ENCODE results near the gene PTPRK. TPM values are rescaled to one million over a fixed set of nuclear protein-coding genes. Genes with fewer than 3 reads are reported as not detected.

PTPRK gene
- total and polyA plus RNA-seq, 2 of the 13 experiments (the other 11 are each of a cell fraction or from before 2014, with no cell fraction given), result 43.6 to 98.3 TPM

- H3K27me3 ChIP-seq (ENCODE audit: control insufficient read depth in 1 of 2, insufficient read depth in 2 of 2, low read length in 2 of 2), result no peaks in the 10 kb centered on the region
- 73% methylated on average over 3 of the region's 3 CpGs for WGBS (ENCODE audit: low lambda C conversion rate)
- in situ Hi-C loops (cut with HindIII; ENCODE audit: extremely low pct_ligation_motif_present, low pct_unique_long_range_greater_than_20kb) (no loop called here), intact Hi-C loops (cut with micrococcal nuclease; ENCODE audit: unreplicated experiment) (no loop called here)
- H3K4me2 ChIP-seq (ENCODE audit: low read depth, low read length), result no peak overlapping the region
- no TSS peak for BruUV-seq (replicated peaks)
- no peak overlapping the region for H3K27ac ChIP-seq (ENCODE audit: extremely low read length, insufficient read depth, low read length)
- H3K9ac ChIP-seq (ENCODE audit: insufficient read depth, low read depth, low read length), result no peak overlapping the region
- ATAC-seq (no peak), FAIRE-seq (no peak), DNase-seq (ENCODE audit: low spot score) (no peak)
- no peaks in the 10 kb centered on the region for H3K79me2 ChIP-seq (ENCODE audit: insufficient read depth, low read length)
- no peaks in the 10 kb centered on the region for H3K9me3 ChIP-seq (ENCODE audit: low read length)
- POLR2A ChIA-PET, result no interaction called here
- H2AFZ ChIP-seq (ENCODE audit: low read length), result no peak overlapping the region
- TF ChIP-seq, protein P1, sequence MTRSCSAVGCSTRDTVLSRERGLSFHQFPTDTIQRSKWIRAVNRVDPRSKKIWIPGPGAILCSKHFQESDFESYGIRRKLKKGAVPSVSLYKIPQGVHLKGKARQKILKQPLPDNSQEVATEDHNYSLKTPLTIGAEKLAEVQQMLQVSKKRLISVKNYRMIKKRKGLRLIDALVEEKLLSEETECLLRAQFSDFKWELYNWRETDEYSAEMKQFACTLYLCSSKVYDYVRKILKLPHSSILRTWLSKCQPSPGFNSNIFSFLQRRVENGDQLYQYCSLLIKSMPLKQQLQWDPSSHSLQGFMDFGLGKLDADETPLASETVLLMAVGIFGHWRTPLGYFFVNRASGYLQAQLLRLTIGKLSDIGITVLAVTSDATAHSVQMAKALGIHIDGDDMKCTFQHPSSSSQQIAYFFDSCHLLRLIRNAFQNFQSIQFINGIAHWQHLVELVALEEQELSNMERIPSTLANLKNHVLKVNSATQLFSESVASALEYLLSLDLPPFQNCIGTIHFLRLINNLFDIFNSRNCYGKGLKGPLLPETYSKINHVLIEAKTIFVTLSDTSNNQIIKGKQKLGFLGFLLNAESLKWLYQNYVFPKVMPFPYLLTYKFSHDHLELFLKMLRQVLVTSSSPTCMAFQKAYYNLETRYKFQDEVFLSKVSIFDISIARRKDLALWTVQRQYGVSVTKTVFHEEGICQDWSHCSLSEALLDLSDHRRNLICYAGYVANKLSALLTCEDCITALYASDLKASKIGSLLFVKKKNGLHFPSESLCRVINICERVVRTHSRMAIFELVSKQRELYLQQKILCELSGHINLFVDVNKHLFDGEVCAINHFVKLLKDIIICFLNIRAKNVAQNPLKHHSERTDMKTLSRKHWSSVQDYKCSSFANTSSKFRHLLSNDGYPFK (CRISPR knock-in tag; IDR thresholded peaks at IDR 0.05; ENCODE audit: borderline replicate concordance), result no peak
- TF ChIP-seq ELF4 (CRISPR knock-in tag; IDR thresholded peaks at IDR 0.05; ENCODE audit: borderline replicate concordance), result no peak
- no peak for TF ChIP-seq ZNF17 (CRISPR knock-in tag; IDR thresholded peaks at IDR 0.05)
- TF ChIP-seq HMG20A (CRISPR knock-in tag; IDR thresholded peaks at IDR 0.05; ENCODE audit: borderline replicate concordance), result no peak
- H3K36me3 ChIP-seq (replicated peaks in 1 of 2; ENCODE audit: control insufficient read depth in 1 of 2, insufficient read depth in 2 of 2, low read length in 2 of 2), result peaks cover 4 to 27% of the 10 kb centered on the region in 2 experiments
- no peaks in the 10 kb centered on the region for H4K20me1 ChIP-seq (ENCODE audit: insufficient read depth, low read length)
- H3K4me1 ChIP-seq (ENCODE audit: insufficient read depth, low read length), result no peaks in the 10 kb centered on the region
- no peak overlapping the region for H3K4me3 ChIP-seq (replicated peaks in 1 of 3; ENCODE audit: insufficient read depth in 1 of 3, low read depth in 2 of 3, low read length in 3 of 3)
- CTCF ChIA-PET (ENCODE audit: low intra/inter-chr PET ratio, low total read pairs), result no interaction called here
Observed at GRCh38 chr6:127996925-127997324, 523.5 kb downstream of the PTPRK start.

GRCh38 chr6:127992144-127992543, 528.3 kb downstream of the PTPRK start:
- ChIA-PET POLR2A (no interaction called here), CTCF (ENCODE audit: low intra/inter-chr PET ratio, low total read pairs) (no interaction called here)
- Histone ChIP-seq H3K36me3 (replicated peaks in 1 of 2; ENCODE audit: control insufficient read depth in 1 of 2, insufficient read depth in 2 of 2, low read length in 2 of 2) (peaks cover 8 to 16% of the 10 kb centered on the region in 2 experiments), H3K4me3 (replicated peaks in 1 of 3; ENCODE audit: insufficient read depth in 1 of 3, low read depth in 2 of 3, low read length in 3 of 3) (no peak overlapping the region), H3K27me3 (ENCODE audit: control insufficient read depth in 1 of 2, insufficient read depth in 2 of 2, low read length in 2 of 2) (no peaks in the 10 kb centered on the region), H3K9ac (ENCODE audit: insufficient read depth, low read depth, low read length) (no peak overlapping the region), H3K9me3 (ENCODE audit: low read length) (no peaks in the 10 kb centered on the region), H4K20me1 (ENCODE audit: insufficient read depth, low read length) (no peaks in the 10 kb centered on the region), H3K4me1 (ENCODE audit: insufficient read depth, low read length) (no peaks in the 10 kb centered on the region), H3K79me2 (ENCODE audit: insufficient read depth, low read length) (no peaks in the 10 kb centered on the region), H2AFZ (ENCODE audit: low read length) (no peak overlapping the region), H3K4me2 (ENCODE audit: low read depth, low read length) (no peak overlapping the region), H3K27ac (ENCODE audit: extremely low read length, insufficient read depth, low read length) (no peak overlapping the region)
- ATAC-seq, result no peak
- no TSS peak for BruUV-seq (replicated peaks)
- DNase-seq (ENCODE audit: low spot score), result no peak
- intact Hi-C loops (cut with micrococcal nuclease; ENCODE audit: unreplicated experiment) (no loop called here), in situ Hi-C loops (cut with HindIII; ENCODE audit: extremely low pct_ligation_motif_present, low pct_unique_long_range_greater_than_20kb) (no loop called here)
- WGBS (ENCODE audit: low lambda C conversion rate), result 98% methylated on average over 1 of the region's 1 CpG
- no peak for FAIRE-seq
- TF ChIP-seq ZNF30 (CRISPR knock-in tag; IDR thresholded peaks at IDR 0.05), result no peak
- no peak for TF ChIP-seq SMARCE1 (IDR thresholded peaks at IDR 0.05; ENCODE audit: borderline replicate concordance)
- TF ChIP-seq TBX2 (CRISPR knock-in tag; IDR thresholded peaks at IDR 0.05; ENCODE audit: borderline replicate concordance), result no peak
- TF ChIP-seq ZBTB8A (CRISPR knock-in tag; IDR thresholded peaks at IDR 0.05; ENCODE audit: borderline replicate concordance, low read depth), result no peak
- no peak for TF ChIP-seq ZBTB3 (CRISPR knock-in tag; IDR thresholded peaks at IDR 0.05; ENCODE audit: borderline replicate concordance, low read depth)
- TF ChIP-seq HOXA5 (CRISPR knock-in tag; IDR thresholded peaks at IDR 0.05), result no peak

All from HepG2 (cell line).